GM21447 (cell line): Measurements from ENCODE around the gene EPHB6.

Experiments used
- ATAC-seq: cut with Tn5 transposase; IDR thresholded peaks from one replicate; pipeline ENCODE4 v1.9.1; 2021; ENCODE audit not compliant: unreplicated experiment

Gene EPHB6

DNA sequence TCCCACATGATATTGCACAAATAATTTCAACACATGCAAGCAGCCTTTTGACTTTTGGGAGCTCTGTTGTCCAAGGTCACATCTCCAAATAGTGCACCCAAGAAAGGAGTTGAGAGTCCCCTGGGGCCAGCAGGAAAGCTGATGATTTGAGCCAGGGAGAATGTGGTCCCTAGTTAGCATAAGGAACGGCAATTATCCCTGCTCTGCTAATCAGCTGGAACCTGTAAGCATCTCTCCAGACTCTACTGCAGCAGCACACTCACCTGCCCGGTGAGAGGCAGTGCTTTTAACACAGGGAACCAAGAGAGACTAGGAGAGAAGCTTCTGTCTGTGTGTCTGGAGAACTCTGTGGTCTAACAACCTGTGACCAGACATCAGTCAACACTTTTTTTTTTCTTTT lies 61.6 kb downstream of the EPHB6 start:
- ATAC-seq: no peak

DNA sequence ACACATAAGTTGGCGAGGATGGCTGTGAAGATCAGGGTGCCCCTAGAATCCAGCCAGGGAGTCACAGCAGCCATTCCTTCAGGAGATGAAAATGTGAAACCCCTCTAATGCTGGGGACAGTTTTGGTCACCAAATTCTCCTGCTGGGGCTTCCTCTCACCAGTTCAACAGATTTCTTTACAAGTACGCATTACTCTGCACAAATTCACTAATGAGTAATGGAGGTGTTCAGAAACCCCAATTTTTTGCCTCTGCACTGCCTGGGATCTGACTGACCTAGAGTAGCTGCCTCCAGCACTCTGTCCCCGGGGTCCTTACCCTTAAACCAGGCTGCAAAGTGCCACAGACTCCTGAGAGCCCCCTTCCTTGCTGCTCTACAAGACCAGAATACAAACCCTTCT lies 62.6 kb downstream of the EPHB6 start:
- ATAC-seq: no peak

DNA sequence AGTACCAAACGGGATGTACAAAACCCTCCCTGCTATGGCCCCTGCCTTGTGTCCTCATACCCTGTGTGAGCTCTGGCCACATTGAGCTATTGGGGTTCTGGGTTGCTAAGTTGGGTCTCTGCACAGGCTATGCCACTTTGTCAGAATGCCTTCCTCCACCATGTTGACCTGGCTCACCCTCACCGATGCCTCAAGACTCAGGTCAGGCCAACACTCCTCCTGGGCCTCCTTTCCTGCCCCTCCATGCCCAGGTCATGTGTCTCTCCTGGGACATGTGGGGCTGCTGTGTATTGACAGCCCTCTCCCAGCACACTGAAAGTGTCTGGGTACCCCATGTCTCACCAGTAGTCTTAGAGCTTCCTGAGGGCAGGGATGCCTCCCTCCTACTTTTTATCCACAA lies 64.0 kb downstream of the EPHB6 start:
- ATAC-seq: no peak

DNA sequence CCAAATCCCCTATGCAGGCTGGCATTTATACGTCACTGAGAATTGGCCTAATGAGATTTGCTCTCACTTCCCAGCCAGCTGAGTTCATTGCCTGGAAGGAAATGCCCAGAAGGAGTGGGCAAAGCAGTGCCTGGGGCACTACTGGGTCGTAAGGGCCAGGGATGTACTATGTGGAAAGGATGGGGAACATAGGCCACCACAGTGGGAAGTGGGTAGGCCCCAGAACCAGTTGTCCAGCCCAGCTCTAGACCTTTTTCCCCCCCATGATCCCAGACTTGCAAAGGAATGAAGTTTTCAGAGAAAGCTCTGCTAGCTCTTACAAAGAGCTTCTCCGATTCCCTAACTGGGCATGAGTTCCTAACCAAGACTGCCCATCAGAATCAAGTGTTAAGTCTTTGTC lies 64.8 kb downstream of the EPHB6 start:
- ATAC-seq: no peak
